K562 (cell line): ENCODE measurements around the gene DYNLT3. TPM values are rescaled to one million over a fixed set of nuclear protein-coding genes. Genes with fewer than 3 reads are reported as not detected.

Experiments
- ATAC-seq: fragments of 200-7000 bp; cut with Tn5 transposase; 3 replicates; pipeline ENCODE4 v1.9.1; 2020; ENCODE audit warnings: moderate library complexity
- BruUV-seq: library from RNA; stranded (reverse); fragments of 400-500 nt; replicated peaks from 2 replicates; lab custom pipeline; 2021; lab: Mats Ljungman, UMichigan
- CTCF ChIA-PET: fragments of 300-600 bp; formaldehyde crosslinking; extraction: SDS; loops from one replicate; lab custom pipeline; 2021; ENCODE audit warnings: low intra/inter-chr PET ratio; lab: Yijun Ruan, JAX
- POLR2A ChIA-PET: fragments of 300-600, 350-650 bp; sonication (Branson Sonifier 250); formaldehyde crosslinking; extraction: SDS; loops from one replicate; lab custom pipeline; 2021; ENCODE audit warnings: antibody characterized with exemption, inconsistent platforms; lab: Yijun Ruan, JAX
- DNase-seq, 4 experiments: peaks; one replicate each; pipeline versions ENCODE4 v3.0.0 to v3.0.0-alpha.2; 2011 to 2018; ENCODE audit warnings: low spot score in 3 of 4, mixed read lengths in 3 of 4; ENCODE audit errors: extremely low read depth in 1 of 4
- FAIRE-seq: peaks from 2 replicates; lab custom pipeline; 2011; peaks lifted over from hg19 to GRCh38; lab: Jason Lieb, UNC
- H2AFZ ChIP-seq: 2 replicates; pipeline ENCODE4 v1.6.0; 2011; ENCODE audit warnings: low read depth, low read length, control low read depth, inconsistent platforms
- H3K27ac ChIP-seq: fragments of 200-600 bp; 3 replicates; pipeline ENCODE4 v1.8.0; 2011; ENCODE audit warnings: low read depth, mild to moderate bottlenecking, control low read depth, inconsistent platforms, low read length, moderate library complexity, mixed read lengths; ENCODE audit errors: extremely low read depth
- H3K27me3 ChIP-seq, 2 experiments: fragments of 300-600 bp in 1 of 2; 2 replicates in 1 of 2; 3 replicates in 1 of 2; pipeline versions ENCODE4 v1.6.0 to v1.8.0; 2011; ENCODE audit warnings: inconsistent platforms in 2 of 2, low read length in 2 of 2, mild to moderate bottlenecking in 1 of 2, mixed read lengths in 1 of 2, moderate library complexity in 1 of 2; ENCODE audit not compliant: control insufficient read depth in 2 of 2, insufficient read depth in 2 of 2
- H3K36me3 ChIP-seq: fragments of 300-600 bp; 3 replicates; pipeline ENCODE4 v1.8.0; 2011; ENCODE audit warnings: mild to moderate bottlenecking, low read length, inconsistent platforms; ENCODE audit not compliant: control insufficient read depth, insufficient read depth
- H3K4me1 ChIP-seq, 2 experiments: fragments of 200-600 bp in 1 of 2; replicated peaks in 1 of 2; 2 replicates in 1 of 2; 3 replicates in 1 of 2; pipeline versions ENCODE4 v1.5.1 to v1.8.0; 2011; ENCODE audit warnings: inconsistent platforms in 2 of 2, low read length in 2 of 2, mild to moderate bottlenecking in 1 of 2, mixed read lengths in 1 of 2, moderate library complexity in 1 of 2; ENCODE audit not compliant: control insufficient read depth in 2 of 2, insufficient read depth in 2 of 2
- H3K4me2 ChIP-seq: 2 replicates; pipeline ENCODE4 v1.6.1; 2011; ENCODE audit warnings: low read length, control low read depth, inconsistent platforms, mixed read lengths; ENCODE audit not compliant: insufficient read depth
- H3K4me3 ChIP-seq: fragments of 200-600 bp; sonication (generic), shearing (Covaris generic); 2 replicates; pipeline ENCODE4 v1.5.1; 2016; ENCODE audit warnings: control low read depth, inconsistent platforms
- H3K79me2 ChIP-seq: fragments of 200-600 bp; 3 replicates; pipeline ENCODE4 v1.8.0; 2011; ENCODE audit warnings: low read length, inconsistent platforms; ENCODE audit not compliant: control insufficient read depth, insufficient read depth
- H3K9ac ChIP-seq, 2 experiments: 2 replicates each; pipeline versions ENCODE4 v1.6.0 to v1.6.1; 2011; ENCODE audit warnings: low read depth in 2 of 2, low read length in 2 of 2, control low read depth in 1 of 2, inconsistent platforms in 1 of 2, mild to moderate bottlenecking in 1 of 2, mixed read lengths in 1 of 2; ENCODE audit not compliant: insufficient read depth in 1 of 2
- H3K9me1 ChIP-seq: one replicate; pipeline ENCODE4 v1.6.0; 2011; ENCODE audit warnings: inconsistent platforms, mild to moderate bottlenecking, low read length, moderate library complexity; ENCODE audit not compliant: control insufficient read depth, insufficient read depth
- H3K9me3 ChIP-seq: replicated peaks from 2 replicates; pipeline ENCODE4 v1.5.1; 2011; ENCODE audit warnings: low read depth, low read length, inconsistent platforms; ENCODE audit not compliant: control insufficient read depth, insufficient read depth
- H4K20me1 ChIP-seq: replicated peaks from 2 replicates; pipeline ENCODE4 v1.6.1; 2011; ENCODE audit warnings: low read length, inconsistent platforms, mixed read lengths; ENCODE audit not compliant: control insufficient read depth, insufficient read depth
- DMBX1 ChIP-seq: fragments of 250-450 bp; sonication (Bioruptor Pico); IDR thresholded peaks from 2 replicates; pipeline ENCODE4 v1.8.0; 2022; ENCODE audit warnings: inconsistent platforms, mild to moderate bottlenecking, moderate library complexity, borderline replicate concordance
- ELF4 ChIP-seq: fragments of 450-650 bp; formaldehyde crosslinking; IDR thresholded peaks from 2 replicates; pipeline ENCODE4 v1.4.0; 2022; ENCODE audit warnings: missing genetic modification characterization
- NCOA4 ChIP-seq: fragments of 450-650 bp; IDR thresholded peaks from 2 replicates; pipeline ENCODE4 v1.6.1; 2018; ENCODE audit warnings: mild to moderate bottlenecking; ENCODE audit not compliant: partially characterized antibody
- NELFE ChIP-seq: IDR thresholded peaks from 2 replicates; pipeline ENCODE4 v1.6.1; 2011; ENCODE audit warnings: mild to moderate bottlenecking; ENCODE audit not compliant: insufficient read depth, insufficient read length
- NFE2 ChIP-seq: IDR thresholded peaks from 2 replicates; pipeline ENCODE4 v1.6.1; 2014; ENCODE audit warnings: antibody characterized with exemption, low read depth
- PHF20 ChIP-seq: fragments of 450-650 bp; IDR thresholded peaks from 2 replicates; pipeline ENCODE4 v1.6.1; 2018; ENCODE audit not compliant: partially characterized antibody
- SP2 ChIP-seq: IDR thresholded peaks from 2 replicates; pipeline ENCODE4 v1.6.1; 2011; ENCODE audit warnings: mild to moderate bottlenecking, low read depth, low read length, moderate library complexity; ENCODE audit not compliant: poor library complexity, severe bottlenecking; ENCODE audit errors: extremely low read depth
- TCF7 ChIP-seq: sonication (generic); IDR thresholded peaks from 2 replicates; pipeline ENCODE4 v1.6.1; 2016; ENCODE audit warnings: antibody characterized with exemption, borderline replicate concordance
- ZNF146 ChIP-seq: IDR thresholded peaks from one replicate; pipeline ENCODE4 v1.6.1; 2018; ENCODE audit warnings: missing compliant biosample characterization; ENCODE audit not compliant: unreplicated experiment
- ZNF586 ChIP-seq: fragments of 450-650 bp; formaldehyde crosslinking; conservative IDR thresholded peaks from 2 replicates; pipeline ENCODE4 v1.4.0; 2020; ENCODE audit warnings: mild to moderate bottlenecking, moderate library complexity
- ZNF780A ChIP-seq: fragments of 250-450 bp; sonication (Bioruptor Pico); IDR thresholded peaks from 2 replicates; pipeline ENCODE4 v1.5.0; 2021; ENCODE audit warnings: mild to moderate bottlenecking
- ZNF830 ChIP-seq: fragments of 250-450 bp; sonication (Bioruptor Pico); IDR thresholded peaks from 2 replicates; pipeline ENCODE4 v1.5.0; 2021; ENCODE audit warnings: mild to moderate bottlenecking
- WGBS: fragments of 100-300 bp; shearing (Covaris generic); methylation state at CpG from one replicate; pipeline ENCODE4 v1.1.6; 2016; ENCODE audit warnings: low coverage, mixed read lengths; ENCODE audit not compliant: insufficient coverage; ENCODE audit errors: missing lambda C conversion rate; 5-methylcytosine and 5-hydroxymethylcytosine counted together
- in situ Hi-C: fragments of 300-500 bp; cut with MboI; formaldehyde crosslinking; loops from 4 replicates; pipeline ENCODE4 v1.15.0; 2018; ENCODE audit warnings: inconsistent platforms, mixed read lengths
- intact Hi-C: fragments of 100-400 bp; cut with micrococcal nuclease; formaldehyde crosslinking; loops from 2 replicates; pipeline ENCODE4 v1.14.2; 2022
- polyA plus RNA-seq, 8 experiments: library from polyadenylated mRNA; depleted of rRNA in 4 of 8; stranded (reverse) in 5 of 8; unstranded in 3 of 8; fragments of >200 nt; fragmentation: Nextera tagmentation in 2 of 8; fragmentation: Illumina TruSeq in 1 of 8; extraction: Ambion mirVana in 2 of 8; extraction: Trizol in 1 of 8; gene quantifications; 2 replicates each; pipeline versions ENCODE4 v1.2.1 to v1.2.3, GENCODE V29; 2011 to 2014; ENCODE audit warnings: inconsistent platforms in 1 of 8, missing spikeins in 1 of 8
- total RNA-seq, 7 experiments: library from RNA; depleted of rRNA in 6 of 7; stranded (reverse); fragments of >200 nt in 6 of 7; fragmentation: Illumina TruSeq in 2 of 7; extraction: Trizol in 2 of 7; gene quantifications; 2 replicates each; pipeline versions ENCODE4 v1.2.1 to v1.2.3, GENCODE V29; 2011 to 2021; ENCODE audit warnings: low replicate concordance in 1 of 7
- TF ChIP-seq, protein P1 (sequence below): sonication (generic); formaldehyde crosslinking; IDR thresholded peaks from 2 replicates; pipeline ENCODE4 v1.8.0; 2022; ENCODE audit warnings: missing genetic modification reagents, mild to moderate bottlenecking, borderline replicate concordance
- TF ChIP-seq, protein P2 (sequence below), 2 experiments: fragments of 450-650 bp; conservative IDR thresholded peaks; 2 replicates each; pipeline ENCODE4 v1.6.1; 2017; ENCODE audit warnings: mild to moderate bottlenecking in 2 of 2, moderate library complexity in 2 of 2

Gene DYNLT3
- total and polyA plus RNA-seq, 9 of the 15 experiments (the other 6 are each of a cell fraction or from before 2014, with no cell fraction given): 4.5 to 17.5 (median 8.3) TPM

GRCh38 chrX:37812110-37812509 lies 35.3 kb downstream of the DYNLT3 start:
- ChIA-PET CTCF (no interaction called here), POLR2A (no interaction called here)
- no peaks in the 10 kb centered on the region; a peak in 1 of 5 replicates for H3K4me1 ChIP-seq
- no peaks in the 10 kb centered on the region for H3K36me3 ChIP-seq
- peak in 1 of 4 experiments; percentile 17 for DNase-seq
- no peak for ATAC-seq
- H3K4me3 ChIP-seq: no peak overlapping the region
- intact Hi-C loops (no loop called here), in situ Hi-C loops (no loop called here)
- TF ChIP-seq PHF20 (no peak), NCOA4 (no peak), DMBX1 (no peak), TCF7 (no peak), SP2 (no peak), NELFE (no peak), ZNF586 (CRISPR knock-in tag) (no peak), NFE2 (no peak), ELF4 (CRISPR knock-in tag) (no peak), ZNF146 (CRISPR knock-in tag) (no peak), ZNF780A (no peak), ZNF830 (CRISPR knock-in tag) (no peak)
- TF ChIP-seq, protein P1, sequence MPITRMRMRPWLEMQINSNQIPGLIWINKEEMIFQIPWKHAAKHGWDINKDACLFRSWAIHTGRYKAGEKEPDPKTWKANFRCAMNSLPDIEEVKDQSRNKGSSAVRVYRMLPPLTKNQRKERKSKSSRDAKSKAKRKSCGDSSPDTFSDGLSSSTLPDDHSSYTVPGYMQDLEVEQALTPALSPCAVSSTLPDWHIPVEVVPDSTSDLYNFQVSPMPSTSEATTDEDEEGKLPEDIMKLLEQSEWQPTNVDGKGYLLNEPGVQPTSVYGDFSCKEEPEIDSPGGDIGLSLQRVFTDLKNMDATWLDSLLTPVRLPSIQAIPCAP (CRISPR knock-in tag): no peak
- TF ChIP-seq, protein P2, sequence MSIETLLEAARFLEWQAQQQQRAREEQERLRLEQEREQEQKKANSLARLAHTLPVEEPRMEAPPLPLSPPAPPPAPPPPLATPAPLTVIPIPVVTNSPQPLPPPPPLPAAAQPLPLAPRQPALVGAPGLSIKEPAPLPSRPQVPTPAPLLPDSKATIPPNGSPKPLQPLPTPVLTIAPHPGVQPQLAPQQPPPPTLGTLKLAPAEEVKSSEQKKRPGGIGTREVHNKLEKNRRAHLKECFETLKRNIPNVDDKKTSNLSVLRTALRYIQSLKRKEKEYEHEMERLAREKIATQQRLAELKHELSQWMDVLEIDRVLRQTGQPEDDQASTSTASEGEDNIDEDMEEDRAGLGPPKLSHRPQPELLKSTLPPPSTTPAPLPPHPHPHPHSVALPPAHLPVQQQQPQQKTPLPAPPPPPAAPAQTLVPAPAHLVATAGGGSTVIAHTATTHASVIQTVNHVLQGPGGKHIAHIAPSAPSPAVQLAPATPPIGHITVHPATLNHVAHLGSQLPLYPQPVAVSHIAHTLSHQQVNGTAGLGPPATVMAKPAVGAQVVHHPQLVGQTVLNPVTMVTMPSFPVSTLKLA (conservative IDR thresholded peaks at IDR 0.05): no peak
- no peak for FAIRE-seq
- 0% methylated on average over 1 of the region's 1 CpG for WGBS
- no peaks in the 10 kb centered on the region for H3K79me2 ChIP-seq
- no peak overlapping the region for H2AFZ ChIP-seq
- no TSS peak for BruUV-seq
- no peaks in the 10 kb centered on the region for H3K27me3 ChIP-seq
- no peak overlapping the region for H3K27ac ChIP-seq
- H4K20me1 ChIP-seq: no peaks in the 10 kb centered on the region
- no peaks in the 10 kb centered on the region for H3K9me3 ChIP-seq
- H3K4me2 ChIP-seq: no peak overlapping the region
- no peak overlapping the region for H3K9ac ChIP-seq
- H3K9me1 ChIP-seq: no peaks in the 10 kb centered on the region
